HEK293 (cell line): ENCODE results near the gene COL9A2.

Source experiments
- CTCF ChIA-PET: fragments of 350-600 bp; formaldehyde crosslinking; extraction: SDS; loops from one replicate; lab custom pipeline; 2021; ENCODE audit warnings: antibody characterized with exemption; lab: Yijun Ruan, JAX
- POLR2A ChIA-PET: fragments of 300-600 bp; formaldehyde crosslinking; extraction: SDS; loops from one replicate; lab custom pipeline; 2020; ENCODE audit warnings: antibody characterized with exemption, inconsistent platforms; lab: Yijun Ruan, JAX
- H3K27ac ChIP-seq: fragments of 200-500 bp; sonication (Bioruptor generic); 2 replicates; pipeline ENCODE4 v1.5.1; 2014; ENCODE audit warnings: low read depth, low read length, control low read depth, inconsistent platforms; ENCODE audit errors: extremely low read depth
- H3K36me3 ChIP-seq, 2 experiments: fragments of 200-500 bp in 1 of 2; sonication (Bioruptor generic) in 1 of 2; 1 replicate in 1 of 2; 2 replicates in 1 of 2; pipeline ENCODE4 v1.5.1; 2014 to 2017; ENCODE audit warnings: inconsistent platforms in 2 of 2, low read length in 2 of 2; ENCODE audit not compliant: control insufficient read depth in 2 of 2, insufficient read depth in 1 of 2
- H3K4me1 ChIP-seq: fragments of 200-500 bp; sonication (Bioruptor generic); 2 replicates; pipeline ENCODE4 v1.5.1; 2014; ENCODE audit warnings: mild to moderate bottlenecking, low read length, inconsistent platforms; ENCODE audit not compliant: control insufficient read depth, insufficient read depth
- H3K4me3 ChIP-seq: 2 replicates; pipeline ENCODE4 v1.5.1; 2011; ENCODE audit warnings: low read depth, mild to moderate bottlenecking, control low read depth, low read length, moderate library complexity
- H3K9me3 ChIP-seq: fragments of 200-500 bp; sonication (Bioruptor generic); 2 replicates; pipeline ENCODE4 v1.5.1; 2014; ENCODE audit warnings: low read depth, low read length, inconsistent platforms; ENCODE audit not compliant: control insufficient read depth, insufficient read depth
- INSM2 ChIP-seq: fragments of 450-650 bp; formaldehyde crosslinking; IDR thresholded peaks from 2 replicates; pipeline ENCODE4 v1.5.1; 2016; ENCODE audit warnings: missing biosample characterization, missing genetic modification characterization
- MZF1 ChIP-seq: fragments of 450-650 bp; formaldehyde crosslinking; IDR thresholded peaks from 2 replicates; pipeline ENCODE4 v1.5.1; 2017; ENCODE audit warnings: missing biosample characterization, missing genetic modification characterization, borderline replicate concordance
- PATZ1 ChIP-seq: fragments of 450-650 bp; formaldehyde crosslinking; IDR thresholded peaks from 2 replicates; pipeline ENCODE4 v1.5.1; 2016; ENCODE audit warnings: missing biosample characterization, missing genetic modification characterization
- REPIN1 ChIP-seq: fragments of 450-650 bp; formaldehyde crosslinking; IDR thresholded peaks from 2 replicates; pipeline ENCODE4 v1.5.1; 2017; ENCODE audit warnings: missing biosample characterization, missing genetic modification characterization, low read depth
- SCRT1 ChIP-seq: fragments of 450-650 bp; formaldehyde crosslinking; IDR thresholded peaks from 2 replicates; pipeline ENCODE4 v1.5.1; 2016; ENCODE audit warnings: missing biosample characterization, missing genetic modification characterization, borderline replicate concordance
- TSHZ1 ChIP-seq: fragments of 450-650 bp; formaldehyde crosslinking; IDR thresholded peaks from 2 replicates; pipeline ENCODE4 v1.5.1; 2016; ENCODE audit warnings: missing biosample characterization, missing genetic modification characterization, borderline replicate concordance
- ZNF266 ChIP-seq: fragments of 450-650 bp; formaldehyde crosslinking; IDR thresholded peaks from 2 replicates; pipeline ENCODE4 v1.5.1; 2016; ENCODE audit warnings: missing biosample characterization, missing genetic modification characterization, low read depth
- ZNF292 ChIP-seq: fragments of 450-650 bp; formaldehyde crosslinking; IDR thresholded peaks from 2 replicates; pipeline ENCODE4 v1.5.1; 2016; ENCODE audit warnings: low read depth, missing biosample characterization, missing genetic modification characterization, borderline replicate concordance
- ZNF302 ChIP-seq: fragments of 450-650 bp; formaldehyde crosslinking; IDR thresholded peaks from 2 replicates; pipeline ENCODE4 v1.5.1; 2016; ENCODE audit warnings: missing biosample characterization, missing genetic modification characterization, low read depth
- ZNF391 ChIP-seq: fragments of 450-650 bp; formaldehyde crosslinking; IDR thresholded peaks from 2 replicates; pipeline ENCODE4 v1.5.1; 2016; ENCODE audit warnings: low read depth, missing biosample characterization, missing genetic modification characterization, borderline replicate concordance
- ZNF548 ChIP-seq: fragments of 450-650 bp; formaldehyde crosslinking; IDR thresholded peaks from 2 replicates; pipeline ENCODE4 v1.5.1; 2016; ENCODE audit warnings: missing biosample characterization, missing genetic modification characterization
- ZNF585B ChIP-seq: fragments of 450-650 bp; formaldehyde crosslinking; IDR thresholded peaks from 2 replicates; pipeline ENCODE4 v1.5.1; 2016; ENCODE audit warnings: missing biosample characterization, missing genetic modification characterization
- ZNF624 ChIP-seq: fragments of 450-650 bp; formaldehyde crosslinking; IDR thresholded peaks from 2 replicates; pipeline ENCODE4 v1.5.1; 2017; ENCODE audit warnings: missing biosample characterization, missing genetic modification characterization
- ZNF626 ChIP-seq: fragments of 450-650 bp; sonication (Bioruptor Pico); formaldehyde crosslinking; IDR thresholded peaks from 2 replicates; pipeline ENCODE4 v1.5.1; 2018; ENCODE audit warnings: missing biosample characterization, missing genetic modification characterization, inconsistent platforms
- ZNF658 ChIP-seq: fragments of 450-650 bp; formaldehyde crosslinking; IDR thresholded peaks from 2 replicates; pipeline ENCODE4; 2016; ENCODE audit warnings: missing biosample characterization, missing genetic modification characterization
- ZNF707 ChIP-seq: fragments of 450-650 bp; formaldehyde crosslinking; IDR thresholded peaks from 2 replicates; pipeline ENCODE4 v1.5.1; 2016; ENCODE audit warnings: missing biosample characterization, missing genetic modification characterization
- ZSCAN18 ChIP-seq: fragments of 450-650 bp; formaldehyde crosslinking; IDR thresholded peaks from 2 replicates; pipeline ENCODE4 v1.5.1; 2016; ENCODE audit warnings: missing biosample characterization, missing genetic modification characterization

Gene COL9A2

GRCh38 chr1:40311692-40312091 is 5.4 kb downstream of the COL9A2 start:
- no peaks in the 10 kb centered on the region; the same call in 1 of the 2 replicates for H3K4me1 ChIP-seq
- no peaks in the 10 kb centered on the region for H3K36me3 ChIP-seq
- no peak for TF ChIP-seq ZNF548 (tag by site-specific recombination)
- no peak for TF ChIP-seq ZNF585B
- TF ChIP-seq ZNF624 (tag by site-specific recombination): no peak
- TF ChIP-seq ZNF391 (tag by site-specific recombination): no peak
- TF ChIP-seq ZNF292 (tag by site-specific recombination): no peak
- TF ChIP-seq ZNF302 (tag by site-specific recombination): no peak
- TF ChIP-seq PATZ1 (tag by site-specific recombination): no peak
- TF ChIP-seq SCRT1 (tag by site-specific recombination): no peak
- TF ChIP-seq TSHZ1 (tag by site-specific recombination): no peak
- TF ChIP-seq ZNF626: no peak
- no peak for TF ChIP-seq ZSCAN18
- TF ChIP-seq ZNF658 (tag by site-specific recombination): no peak
- TF ChIP-seq ZNF707 (tag by site-specific recombination): no peak
- TF ChIP-seq MZF1 (tag by site-specific recombination): no peak
- TF ChIP-seq INSM2 (tag by site-specific recombination): no peak
- no peak for TF ChIP-seq ZNF266 (tag by site-specific recombination)
- TF ChIP-seq REPIN1 (tag by site-specific recombination): no peak
- CTCF ChIA-PET: interaction anchor here (0.6 to 1.7 kb wide), 5 partner anchors 10 to 187 kb away, joined by 3 to 4 read pairs (median 3); no protein-coding TSS in a partner anchor
- H3K4me3 ChIP-seq: no peak overlapping the region
- no peak overlapping the region for H3K27ac ChIP-seq
- POLR2A ChIA-PET: no interaction called here
- no peaks in the 10 kb centered on the region for H3K9me3 ChIP-seq
